ENCODE results near the gene COL17A1.

DNA sequence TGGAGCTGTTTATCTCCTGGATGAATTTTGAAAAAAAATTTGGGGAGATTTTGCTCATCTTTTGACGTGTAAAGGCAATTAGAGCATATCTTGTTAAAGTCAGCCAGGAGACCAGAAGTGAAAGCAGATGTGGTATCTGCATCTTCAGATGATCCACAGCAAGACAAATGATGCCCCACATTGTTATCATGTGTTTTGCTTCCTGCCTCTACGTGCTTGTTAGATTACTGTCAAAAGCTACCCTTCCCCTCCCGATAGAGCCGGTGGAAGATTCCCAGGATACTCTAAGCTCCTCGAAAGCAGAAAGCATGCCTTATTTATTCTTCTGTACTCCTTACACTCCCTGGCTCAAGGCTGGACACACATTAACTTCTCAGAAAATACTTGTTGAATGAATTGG is 12.9 kb downstream of the COL17A1 start:
- no peak for TF ChIP-seq CTCF (IDR thresholded peaks at IDR 0.05; ENCODE audit: low read length)
- no peak for TF ChIP-seq EZH2 (IDR thresholded peaks at IDR 0.05; ENCODE audit: borderline replicate concordance, low read length)
